ENCODE results near the gene KLHL1. TPM values are rescaled to one million over a fixed set of nuclear protein-coding genes. Genes with fewer than 3 reads are reported as not detected.

Gene KLHL1
- total RNA-seq, 5 donors from 2014 or later (not counting 1 experiment from before 2014, with no cell fraction given): not detected

- no peaks in the 10 kb centered on the region for H3K27me3 Mint-ChIP-seq
- peaks cover 12 to 14% (median 14%) of the 10 kb centered on the region in 3 donors for H3K9me3 Mint-ChIP-seq
- Histone ChIP-seq H3K27me3 (replicated peaks in 1 of 2; ENCODE audit: control insufficient read depth in 2 of 2, extremely low read depth in 1 of 2, insufficient read depth in 2 of 2, low read length in 1 of 2) (no peaks in the 10 kb centered on the region), H3K27ac (ENCODE audit: low read length) (no peak overlapping the region), H3K4me1 (ENCODE audit: control insufficient read depth in 1 of 2, extremely low read depth in 1 of 2, insufficient read depth in 2 of 2, low read length in 2 of 2) (no peaks in the 10 kb centered on the region), H3K36me3 (ENCODE audit: control insufficient read depth in 2 of 2, extremely low read depth in 1 of 2, insufficient read depth in 1 of 2, low read length in 1 of 2) (no peaks in the 10 kb centered on the region), H3K9me3 (no peaks in the 10 kb centered on the region), H3K4me3 (ENCODE audit: control insufficient read depth in 1 of 2, extremely low read depth in 1 of 2, low read length in 1 of 2) (no peak overlapping the region)
- no peaks in the 10 kb centered on the region for H3K36me3 Mint-ChIP-seq
- no peak overlapping the region for H3K27ac Mint-ChIP-seq
- ATAC-seq (replicated peaks in 1 of 4) (no peak), DNase-seq (no peak)
- H3K4me1 Mint-ChIP-seq: no peaks in the 10 kb centered on the region
- ChIA-PET POLR2A (no interaction called here), CTCF (no interaction called here)
- H3K4me3 Mint-ChIP-seq: no peak overlapping the region
- WGBS (ENCODE audit: insufficient coverage): no CpG with 5 or more reads among the region's 5 CpGs
Observed at GRCh38 chr13:69654392-69654791, 453.9 kb downstream of the KLHL1 start.

Other genes with a start within 250 kb of the KLHL1 start
- not detected for gene ATXN8OS, start 626 bp downstream of the KLHL1 start, total RNA-seq